PC-9 (cell line): ENCODE measurements around the gene MCF2L. TPM values are rescaled to one million over a fixed set of nuclear protein-coding genes. Genes with fewer than 3 reads are reported as not detected.
"Not testable (repeated sequence)": the region's sequence is repeated elsewhere in the genome, so short reads cannot be mapped to it uniquely, and the experiment has no call there.

Experiments used
- BruUV-seq: library from RNA; stranded (reverse); fragments of 400-500 nt; replicated peaks from 2 replicates; lab custom pipeline; 2021; lab: Mats Ljungman, UMichigan
- CTCF ChIA-PET: fragments of 300-600 bp; sonication (Branson Sonifier 250); formaldehyde crosslinking; loops from one replicate; lab custom pipeline; 2022; ENCODE audit warnings: antibody characterized with exemption; lab: Charles Lee
- POLR2A ChIA-PET: fragments of 300-600 bp; sonication (Branson Sonifier 250); formaldehyde crosslinking; loops from one replicate; lab custom pipeline; 2022; ENCODE audit warnings: antibody characterized with exemption; ENCODE audit not compliant: unreplicated experiment; lab: Charles Lee
- DNase-seq, 2 experiments: peaks; one replicate each; pipeline versions ENCODE4 v3.0.0 to v3.0.0-alpha.2; 2015 to 2022; ENCODE audit warnings: mixed read lengths in 1 of 2
- H2AFZ ChIP-seq: fragments of 200-600 bp; sonication (generic); 2 replicates; pipeline ENCODE4 v1.8.1; 2017; ENCODE audit warnings: antibody characterized with exemption
- H3F3A ChIP-seq: fragments of 200-600 bp; sonication (generic); 2 replicates; pipeline ENCODE4 v1.8.1; 2017; ENCODE audit warnings: antibody characterized with exemption, mild to moderate bottlenecking, low read depth; ENCODE audit not compliant: insufficient read depth
- H3K27ac ChIP-seq: fragments of 200-600 bp; sonication (generic); 2 replicates; pipeline ENCODE4 v1.6.1; 2016; ENCODE audit warnings: mixed run types
- H3K27me3 ChIP-seq: fragments of 200-600 bp; sonication (generic); 2 replicates; pipeline ENCODE4 v1.6.1; 2016; ENCODE audit warnings: low read depth, mixed run types; ENCODE audit not compliant: insufficient read depth
- H3K36me3 ChIP-seq: fragments of 200-600 bp; sonication (generic); 2 replicates; pipeline ENCODE4 v1.6.1; 2016; ENCODE audit warnings: low read depth, mixed run types
- H3K4me1 ChIP-seq: fragments of 200-600 bp; sonication (generic); replicated peaks from 2 replicates; pipeline ENCODE4 v1.6.1; 2016; ENCODE audit warnings: mixed run types; ENCODE audit not compliant: insufficient read depth
- H3K4me2 ChIP-seq: fragments of 200-600 bp; sonication (generic); 2 replicates; pipeline ENCODE4 v1.6.1; 2017; ENCODE audit warnings: mixed run types
- H3K4me3 ChIP-seq: fragments of 200-600 bp; sonication (generic); 2 replicates; pipeline ENCODE4 v1.6.1; 2016; ENCODE audit warnings: mixed run types
- H3K79me2 ChIP-seq: fragments of 200-600 bp; sonication (generic); 2 replicates; pipeline ENCODE4 v1.6.1; 2017; ENCODE audit warnings: low read depth, mixed run types
- H3K9me2 ChIP-seq: fragments of 200-600 bp; sonication (generic); 2 replicates; pipeline ENCODE4 v1.8.1; 2017; ENCODE audit warnings: mild to moderate bottlenecking; ENCODE audit not compliant: insufficient read depth
- H3K9me3 ChIP-seq: fragments of 200-600 bp; sonication (generic); 2 replicates; pipeline ENCODE4 v1.8.1; 2016; ENCODE audit warnings: low read depth; ENCODE audit not compliant: insufficient read depth
- H4K20me1 ChIP-seq: fragments of 200-600 bp; sonication (generic); 2 replicates; pipeline ENCODE4 v1.8.1; 2017; ENCODE audit not compliant: insufficient read depth
- EZH2 ChIP-seq: fragments of 200-600 bp; sonication (generic); IDR thresholded peaks from 2 replicates; pipeline ENCODE4 v1.8.0; 2017; ENCODE audit warnings: antibody characterized with exemption, low read depth
- intact Hi-C: fragments of 100-400 bp; cut with micrococcal nuclease; formaldehyde crosslinking; loops from one replicate; pipeline ENCODE4 v1.10.0; 2022; ENCODE audit not compliant: unreplicated experiment
- total RNA-seq: library from RNA; stranded (reverse); gene quantifications from 2 replicates; pipeline ENCODE4 v1.2.3, GENCODE V29; 2021
- TF ChIP-seq, protein P1 (sequence below): fragments of 200-600 bp; sonication (generic); conservative IDR thresholded peaks from 2 replicates; pipeline ENCODE4 v1.6.1; 2017; ENCODE audit warnings: mixed run types, antibody characterized with exemption, mild to moderate bottlenecking, moderate library complexity

MCF2L gene
- total RNA-seq, 1 experiment from 2014 or later: 28.2 TPM

DNA sequence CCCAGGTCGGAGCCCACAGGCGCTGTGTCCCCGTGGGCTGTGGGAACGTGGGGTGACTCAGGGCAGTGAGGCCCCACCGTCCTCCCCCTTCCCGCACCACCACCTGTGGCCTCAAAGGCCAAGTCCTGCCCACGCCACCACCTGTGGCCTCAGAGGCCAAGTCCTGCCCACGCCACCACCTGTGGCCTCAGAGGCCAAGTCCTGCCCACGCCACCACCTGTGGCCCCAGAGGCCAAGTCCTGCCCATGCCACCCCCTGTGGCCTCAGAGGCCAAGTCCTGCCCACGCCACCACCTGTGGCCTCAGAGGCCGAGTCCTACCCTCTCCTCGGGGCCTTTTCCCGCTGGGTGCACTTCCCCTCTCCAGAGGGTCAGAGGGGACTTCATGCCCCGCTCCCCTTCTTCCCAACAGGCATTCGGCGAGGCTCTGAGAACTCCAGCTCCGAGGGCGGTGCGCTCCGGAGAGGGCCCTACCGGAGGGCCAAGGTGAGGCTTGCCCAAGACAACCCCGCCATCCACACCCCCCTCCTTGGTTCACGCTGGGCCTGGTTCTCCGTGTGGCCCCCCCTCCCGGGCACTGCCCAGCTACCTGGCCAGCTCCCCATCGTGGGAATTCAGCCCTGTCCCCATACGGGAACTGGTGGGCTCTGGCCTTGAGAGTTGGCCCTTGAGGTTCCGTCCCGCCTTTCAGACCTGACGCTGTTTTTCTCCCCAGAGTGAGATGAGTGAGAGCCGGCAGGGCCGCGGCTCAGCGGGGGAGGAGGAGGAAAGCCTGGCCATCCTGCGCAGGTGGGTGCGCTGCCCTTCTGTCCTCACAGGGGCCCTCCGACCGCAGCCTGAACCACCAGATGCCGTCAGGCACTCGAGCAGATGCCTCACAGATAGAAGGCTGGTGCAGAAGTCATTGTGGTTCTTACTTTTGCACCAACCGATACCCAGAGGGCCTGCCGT lies 109.2 kb downstream of the MCF2L start:
- no peaks in the 10 kb centered on the region for H3K27me3 ChIP-seq
- CTCF ChIA-PET: no interaction called here
- intact Hi-C loops: no loop called here
- no peaks in the 10 kb centered on the region for H3F3A ChIP-seq
- no peaks in the 10 kb centered on the region for H3K4me1 ChIP-seq
- H3K27ac ChIP-seq: no peak overlapping the region
- no peaks in the 10 kb centered on the region for H4K20me1 ChIP-seq
- POLR2A ChIA-PET: no interaction called here
- H3K9me2 ChIP-seq: no peaks in the 10 kb centered on the region
- H3K79me2 ChIP-seq: no peaks in the 10 kb centered on the region
- no peak overlapping the region for H2AFZ ChIP-seq
- no peaks in the 10 kb centered on the region for H3K36me3 ChIP-seq
- no peaks in the 10 kb centered on the region for H3K9me3 ChIP-seq
- no peak for DNase-seq
- no peak overlapping the region for H3K4me3 ChIP-seq
- TF ChIP-seq EZH2: no peak
- TF ChIP-seq, protein P1, sequence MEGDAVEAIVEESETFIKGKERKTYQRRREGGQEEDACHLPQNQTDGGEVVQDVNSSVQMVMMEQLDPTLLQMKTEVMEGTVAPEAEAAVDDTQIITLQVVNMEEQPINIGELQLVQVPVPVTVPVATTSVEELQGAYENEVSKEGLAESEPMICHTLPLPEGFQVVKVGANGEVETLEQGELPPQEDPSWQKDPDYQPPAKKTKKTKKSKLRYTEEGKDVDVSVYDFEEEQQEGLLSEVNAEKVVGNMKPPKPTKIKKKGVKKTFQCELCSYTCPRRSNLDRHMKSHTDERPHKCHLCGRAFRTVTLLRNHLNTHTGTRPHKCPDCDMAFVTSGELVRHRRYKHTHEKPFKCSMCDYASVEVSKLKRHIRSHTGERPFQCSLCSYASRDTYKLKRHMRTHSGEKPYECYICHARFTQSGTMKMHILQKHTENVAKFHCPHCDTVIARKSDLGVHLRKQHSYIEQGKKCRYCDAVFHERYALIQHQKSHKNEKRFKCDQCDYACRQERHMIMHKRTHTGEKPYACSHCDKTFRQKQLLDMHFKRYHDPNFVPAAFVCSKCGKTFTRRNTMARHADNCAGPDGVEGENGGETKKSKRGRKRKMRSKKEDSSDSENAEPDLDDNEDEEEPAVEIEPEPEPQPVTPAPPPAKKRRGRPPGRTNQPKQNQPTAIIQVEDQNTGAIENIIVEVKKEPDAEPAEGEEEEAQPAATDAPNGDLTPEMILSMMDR: no peak
- BruUV-seq: no TSS peak
- H3K4me2 ChIP-seq: no peak overlapping the region

GRCh38 chr13:113078902-113079780 lies 110.1 kb downstream of the MCF2L start:
- Histone ChIP-seq H3K36me3 (no peaks in the 10 kb centered on the region), H3K9me3 (no peaks in the 10 kb centered on the region), H3K4me3 (no peak overlapping the region), H3K4me1 (no peaks in the 10 kb centered on the region), H3K79me2 (no peaks in the 10 kb centered on the region), H3K27me3 (no peaks in the 10 kb centered on the region), H3K4me2 (no peak overlapping the region), H3K9me2 (no peaks in the 10 kb centered on the region), H2AFZ (no peak overlapping the region), H3F3A (no peaks in the 10 kb centered on the region), H3K27ac (no peak overlapping the region), H4K20me1 (no peaks in the 10 kb centered on the region)
- BruUV-seq: no TSS peak
- ChIA-PET CTCF (no interaction called here), POLR2A (no interaction called here)
- no peak for TF ChIP-seq EZH2
- TF ChIP-seq, protein P1: no peak
- DNase-seq: no peak
- intact Hi-C loops: no loop called here

GRCh38 chr13:113079781-113080080 lies 110.7 kb downstream of the MCF2L start:
- BruUV-seq, POLR2A ChIA-PET, H3K9me2 ChIP-seq, H2AFZ ChIP-seq, H3K4me1 ChIP-seq, H3K9me3 ChIP-seq, H3K4me3 ChIP-seq, H3K4me2 ChIP-seq, DNase-seq, H4K20me1 ChIP-seq, CTCF ChIA-PET, H3K27ac ChIP-seq, H3K36me3 ChIP-seq, H3F3A ChIP-seq, H3K79me2 ChIP-seq, H3K27me3 ChIP-seq, intact Hi-C loops: not testable (repeated sequence)
